HEK293 (cell line): ENCODE measurements around the gene KLF11.

Source experiments
- CTCF ChIA-PET: fragments of 350-600 bp; formaldehyde crosslinking; extraction: SDS; loops from one replicate; lab custom pipeline; 2021; ENCODE audit warnings: antibody characterized with exemption; lab: Yijun Ruan, JAX
- POLR2A ChIA-PET: fragments of 300-600 bp; formaldehyde crosslinking; extraction: SDS; loops from one replicate; lab custom pipeline; 2020; ENCODE audit warnings: antibody characterized with exemption, inconsistent platforms; lab: Yijun Ruan, JAX
- H3K27ac ChIP-seq: fragments of 200-500 bp; sonication (Bioruptor generic); 2 replicates; pipeline ENCODE4 v1.5.1; 2014; ENCODE audit warnings: low read depth, low read length, control low read depth, inconsistent platforms; ENCODE audit errors: extremely low read depth
- H3K36me3 ChIP-seq, 2 experiments: fragments of 200-500 bp in 1 of 2; sonication (Bioruptor generic) in 1 of 2; 1 replicate in 1 of 2; 2 replicates in 1 of 2; pipeline ENCODE4 v1.5.1; 2014 to 2017; ENCODE audit warnings: inconsistent platforms in 2 of 2, low read length in 2 of 2; ENCODE audit not compliant: control insufficient read depth in 2 of 2, insufficient read depth in 1 of 2
- H3K4me1 ChIP-seq: fragments of 200-500 bp; sonication (Bioruptor generic); 2 replicates; pipeline ENCODE4 v1.5.1; 2014; ENCODE audit warnings: mild to moderate bottlenecking, low read length, inconsistent platforms; ENCODE audit not compliant: control insufficient read depth, insufficient read depth
- H3K4me3 ChIP-seq: 2 replicates; pipeline ENCODE4 v1.5.1; 2011; ENCODE audit warnings: low read depth, mild to moderate bottlenecking, control low read depth, low read length, moderate library complexity
- H3K9me3 ChIP-seq: fragments of 200-500 bp; sonication (Bioruptor generic); 2 replicates; pipeline ENCODE4 v1.5.1; 2014; ENCODE audit warnings: low read depth, low read length, inconsistent platforms; ENCODE audit not compliant: control insufficient read depth, insufficient read depth
- GLIS1 ChIP-seq: fragments of 450-650 bp; formaldehyde crosslinking; IDR thresholded peaks from 2 replicates; pipeline ENCODE4 v1.5.1; 2016; ENCODE audit warnings: missing biosample characterization, missing genetic modification characterization
- PBX3 ChIP-seq: sonication (generic); formaldehyde crosslinking; IDR thresholded peaks from 2 replicates; pipeline ENCODE4 v1.8.1; 2022; ENCODE audit warnings: mild to moderate bottlenecking, moderate library complexity, missing genetic modification reagents
- SCRT2 ChIP-seq: fragments of 450-650 bp; formaldehyde crosslinking; IDR thresholded peaks from 2 replicates; pipeline ENCODE4 v1.5.1; 2016; ENCODE audit warnings: missing biosample characterization, missing genetic modification characterization
- SETDB1 ChIP-seq: IDR thresholded peaks from one replicate; pipeline ENCODE4 v1.6.1; 2017; ENCODE audit warnings: mild to moderate bottlenecking, low read length, moderate library complexity, mixed read lengths; ENCODE audit not compliant: insufficient read length
- YY2 ChIP-seq: fragments of 450-650 bp; formaldehyde crosslinking; IDR thresholded peaks from 2 replicates; pipeline ENCODE4 v1.5.1; 2016; ENCODE audit warnings: missing biosample characterization, missing genetic modification characterization
- ZBTB11 ChIP-seq: fragments of 450-650 bp; formaldehyde crosslinking; conservative IDR thresholded peaks from 2 replicates; pipeline ENCODE4 v1.5.1; 2016; ENCODE audit warnings: low read depth, missing biosample characterization, missing genetic modification characterization
- ZBTB20 ChIP-seq: fragments of 450-650 bp; formaldehyde crosslinking; IDR thresholded peaks from 2 replicates; pipeline ENCODE4 v1.5.1; 2016; ENCODE audit warnings: missing biosample characterization, missing genetic modification characterization
- ZIC2 ChIP-seq: fragments of 450-650 bp; formaldehyde crosslinking; IDR thresholded peaks from 2 replicates; pipeline ENCODE4 v1.5.1; 2016; ENCODE audit warnings: missing biosample characterization, missing genetic modification characterization
- ZNF18 ChIP-seq: fragments of 450-650 bp; formaldehyde crosslinking; IDR thresholded peaks from 2 replicates; pipeline ENCODE4 v1.5.1; 2016; ENCODE audit warnings: missing biosample characterization, missing genetic modification characterization
- ZNF394 ChIP-seq: fragments of 450-650 bp; formaldehyde crosslinking; IDR thresholded peaks from 2 replicates; pipeline ENCODE4 v1.5.1; 2016; ENCODE audit warnings: missing biosample characterization, missing genetic modification characterization, mild to moderate bottlenecking, moderate library complexity, borderline replicate concordance
- ZNF449 ChIP-seq: fragments of 450-650 bp; formaldehyde crosslinking; IDR thresholded peaks from 2 replicates; pipeline ENCODE4 v1.5.1; 2017; ENCODE audit warnings: missing biosample characterization, mild to moderate bottlenecking, missing genetic modification characterization, moderate library complexity
- ZNF521 ChIP-seq: fragments of 450-650 bp; formaldehyde crosslinking; IDR thresholded peaks from 2 replicates; pipeline ENCODE4 v1.5.1; 2017; ENCODE audit warnings: missing biosample characterization, mild to moderate bottlenecking, missing genetic modification characterization
- ZNF560 ChIP-seq: fragments of 450-650 bp; formaldehyde crosslinking; IDR thresholded peaks from 2 replicates; pipeline ENCODE4 v1.5.1; 2017; ENCODE audit warnings: missing biosample characterization, missing genetic modification characterization, borderline replicate concordance
- ZNF585B ChIP-seq: fragments of 450-650 bp; formaldehyde crosslinking; IDR thresholded peaks from 2 replicates; pipeline ENCODE4 v1.5.1; 2016; ENCODE audit warnings: missing biosample characterization, missing genetic modification characterization
- ZNF639 ChIP-seq: fragments of 450-650 bp; formaldehyde crosslinking; IDR thresholded peaks from 2 replicates; pipeline ENCODE4 v1.5.1; 2016; ENCODE audit warnings: missing biosample characterization, missing genetic modification characterization
- ZNF654 ChIP-seq: fragments of 450-650 bp; formaldehyde crosslinking; IDR thresholded peaks from 2 replicates; pipeline ENCODE4 v1.5.1; 2016; ENCODE audit warnings: low read depth, missing biosample characterization, missing genetic modification characterization
- ZNF660 ChIP-seq: fragments of 450-650 bp; IDR thresholded peaks from 2 replicates; pipeline ENCODE4 v1.5.1; 2018; ENCODE audit warnings: missing biosample characterization, mild to moderate bottlenecking, missing genetic modification characterization
- ZNF670 ChIP-seq: fragments of 450-650 bp; formaldehyde crosslinking; IDR thresholded peaks from 2 replicates; pipeline ENCODE4 v1.5.1; 2016; ENCODE audit warnings: missing biosample characterization, missing genetic modification characterization, low read depth
- ZNF692 ChIP-seq: fragments of 450-650 bp; formaldehyde crosslinking; IDR thresholded peaks from 2 replicates; pipeline ENCODE4 v1.5.1; 2016; ENCODE audit warnings: missing biosample characterization, missing genetic modification characterization
- ZNF747 ChIP-seq: fragments of 450-650 bp; formaldehyde crosslinking; IDR thresholded peaks from 2 replicates; pipeline ENCODE4 v1.5.1; 2016; ENCODE audit warnings: missing biosample characterization, missing genetic modification characterization

The KLF11 gene

GRCh38 chr2:10086950-10087349 lies 43.6 kb downstream of the KLF11 start (continued):
- TF ChIP-seq PBX3 (CRISPR knock-in tag) (no peak), ZNF560 (no peak), ZNF639 (no peak), ZNF660 (no peak), ZNF670 (tag by site-specific recombination) (no peak)
- TF ChIP-seq, all 188 proteins: peak for 0

- ChIA-PET CTCF (interaction anchor here (0.7 to 6.5 kb wide), 3 partner anchors 10 to 291 kb away, joined by 4 to 46 read pairs (median 14); no protein-coding TSS in a partner anchor), POLR2A (no interaction called here)
- H3K9me3 ChIP-seq: no peaks in the 10 kb centered on the region
- H3K4me3 ChIP-seq: no peak overlapping the region
- no peak for TF ChIP-seq ZBTB20
- TF ChIP-seq ZNF394: no peak
- no peak for TF ChIP-seq ZNF521 (tag by site-specific recombination)
- TF ChIP-seq ZNF654 (tag by site-specific recombination): no peak
- TF ChIP-seq ZNF449: no peak
- peak; percentile 69 for TF ChIP-seq GLIS1
- peak; percentile 50 for TF ChIP-seq ZIC2 (tag by site-specific recombination)
- TF ChIP-seq ZBTB11 (tag by site-specific recombination): 0 out of 2 replicates have a peak, but pooled peaks have one; percentile 29
- TF ChIP-seq ZNF585B (tag by site-specific recombination): no peak
- TF ChIP-seq ZNF692 (tag by site-specific recombination): no peak
- TF ChIP-seq SCRT2 (tag by site-specific recombination): 0 out of 2 replicates have a peak, but pooled peaks have one; percentile 9
- no peak for TF ChIP-seq ZNF747 (tag by site-specific recombination)
- no peak for TF ChIP-seq ZNF18 (tag by site-specific recombination)
- TF ChIP-seq SETDB1: no peak
- no peak for TF ChIP-seq YY2 (tag by site-specific recombination)
- H3K36me3 ChIP-seq: no peaks in the 10 kb centered on the region
- no peak overlapping the region for H3K27ac ChIP-seq
- H3K4me1 ChIP-seq: 0 out of 2 replicates have a peak, but pooled peaks cover 11% of the 10 kb centered on the region
Measured at GRCh38 chr2:10087360-10087759, 44.0 kb downstream of the KLF11 start.
